Right ventricle myocardium superior (tissue), 1 donor: ENCODE measurements around the gene CLRN2. TPM values are rescaled to one million over a fixed set of nuclear protein-coding genes. Genes with fewer than 3 reads are reported as not detected.
A peak's percentile ranks its signal among the peaks of the same experiment; 100 is the strongest.

Experiments used
- ATAC-seq: fragments of 200-7000 bp; cut with Tn5 transposase; one replicate; pipeline ENCODE4 v1.9.1; 2020; ENCODE audit warnings: mild to moderate bottlenecking; ENCODE audit not compliant: poor library complexity
- DNase-seq: peaks from one replicate; pipeline ENCODE4 v3.0.0-alpha.2; 2020
- intact Hi-C: fragments of 100-400 bp; cut with DNase I; formaldehyde crosslinking; loops from one replicate; pipeline ENCODE4 v1.11.2; 2022
- long read RNA-seq: library from polyadenylated mRNA; unstranded; transcript quantifications from one replicate; pipeline ENCODE4 v2.0.0, GENCODE V29; 2021
- total RNA-seq: library from RNA; stranded (reverse); fragmentation: NEBNext Ultra II Directional; extraction: Animal tissue kit (Norgen Biotek cat#: 25700); gene quantifications from one replicate; pipeline ENCODE4 v1.2.1, GENCODE V29; 2021
- donor health status: DM: no; HTN: yes; CAD: no; lungs with severe emphysema.

CLRN2 gene, protein sequence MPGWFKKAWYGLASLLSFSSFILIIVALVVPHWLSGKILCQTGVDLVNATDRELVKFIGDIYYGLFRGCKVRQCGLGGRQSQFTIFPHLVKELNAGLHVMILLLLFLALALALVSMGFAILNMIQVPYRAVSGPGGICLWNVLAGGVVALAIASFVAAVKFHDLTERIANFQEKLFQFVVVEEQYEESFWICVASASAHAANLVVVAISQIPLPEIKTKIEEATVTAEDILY
- total RNA-seq: not detected
- long read RNA-seq: 0 reads

DNA sequence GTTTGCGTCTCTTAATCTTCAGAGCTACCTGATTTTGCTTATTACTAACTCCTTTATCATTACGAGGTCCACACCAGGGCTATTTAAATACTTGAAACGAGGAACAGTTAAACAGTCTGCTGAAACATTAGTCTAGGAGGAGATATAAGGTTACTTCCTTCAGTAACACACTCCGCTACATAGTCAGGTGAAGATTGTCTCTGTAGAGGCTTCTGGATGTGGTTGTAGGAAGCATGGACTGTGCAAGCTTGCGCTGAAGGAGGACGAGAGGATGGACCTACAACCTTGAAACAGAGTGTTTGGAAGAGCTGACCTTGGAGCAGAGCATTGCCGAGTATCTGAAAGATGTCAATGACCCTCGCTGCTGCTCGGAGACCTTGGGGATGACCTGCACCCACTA lies at the start of gene CLRN2:
Gene CLRN2 (plus strand): TSS at position 301 of the 400 bp plus-strand sequence. CDS start 102 bp downstream, outside the sequence.
- no peak for ATAC-seq
- DNase-seq: no peak
- intact Hi-C loops: no loop called here

DNA sequence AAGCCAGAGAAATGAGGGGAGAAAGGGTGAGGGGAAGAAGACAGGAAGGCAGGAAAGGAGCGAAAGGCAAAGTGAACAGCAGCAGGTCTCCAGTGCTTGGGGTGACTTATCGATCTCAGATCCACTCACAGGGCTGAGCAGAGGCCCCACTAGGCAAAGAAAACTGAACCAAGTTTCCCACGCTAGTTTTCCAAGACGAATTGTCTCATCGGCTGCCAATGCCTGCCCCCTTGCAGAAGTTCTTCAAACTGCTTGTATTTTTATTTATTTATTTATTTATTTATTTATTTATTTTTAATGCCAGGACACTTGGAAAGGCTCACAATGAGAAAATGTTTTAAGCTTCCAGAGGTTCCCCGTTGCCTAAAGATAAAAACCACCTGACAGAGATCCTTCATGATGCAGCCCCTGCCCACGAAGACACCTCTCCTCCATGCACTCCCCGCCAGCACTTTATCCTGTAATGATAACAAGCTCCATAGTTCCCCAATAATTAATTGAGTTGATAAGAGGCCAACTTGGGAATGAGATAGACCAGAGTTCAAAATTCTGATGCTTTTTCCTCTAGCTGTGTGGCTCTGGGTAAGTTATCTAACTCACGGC lies 46.2 kb upstream of the CLRN2 start:
- no peak for ATAC-seq
- intact Hi-C loops: no loop called here
- no peak for DNase-seq

GRCh38 chr4:17469931-17470674 lies 44.9 kb upstream of the CLRN2 start:
- DNase-seq (no peak), ATAC-seq (no peak)
- intact Hi-C loops: no loop called here

- intact Hi-C loops: no loop called here
- ATAC-seq (no peak), DNase-seq (no peak)
These were observed 39.5 kb upstream of the CLRN2 start for GRCh38 chr4:17475481-17475880.

GRCh38 chr4:17476853-17477252 lies 38.1 kb upstream of the CLRN2 start:
- intact Hi-C loops: no loop called here
- DNase-seq (no peak), ATAC-seq (no peak)

DNA sequence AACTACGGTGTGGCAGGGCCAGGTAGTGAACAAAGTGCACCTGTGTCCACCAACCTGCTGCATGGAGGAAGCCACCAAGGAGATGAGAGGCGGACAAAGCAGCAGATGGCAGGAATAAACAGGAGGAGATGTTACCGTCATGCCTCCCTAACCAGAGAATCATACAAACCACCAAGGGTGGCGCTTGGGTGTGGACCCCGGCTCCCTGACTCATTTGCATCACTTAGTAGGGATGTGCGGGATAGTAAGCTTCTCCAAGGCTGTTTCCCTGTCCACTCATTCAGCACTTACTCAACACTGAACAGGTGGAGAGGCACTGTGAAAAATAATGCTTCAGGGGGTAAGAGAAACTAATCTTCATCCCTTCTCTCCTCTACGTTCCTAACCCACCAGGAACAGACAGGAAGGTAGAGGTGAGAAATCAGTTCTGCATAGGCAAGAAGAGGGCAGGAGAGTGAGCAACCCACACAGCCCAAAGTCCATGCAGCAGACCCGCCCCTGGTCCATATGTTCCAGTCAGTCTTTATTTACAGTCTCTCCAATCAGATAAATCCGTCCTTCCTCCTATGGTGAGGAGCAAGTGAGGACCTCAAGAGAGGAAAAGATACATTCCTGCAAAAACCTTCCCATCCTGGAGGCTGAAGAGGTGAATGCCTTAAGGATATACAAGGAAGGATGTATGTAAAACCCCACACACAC lies 37.0 kb upstream of the CLRN2 start:
- ATAC-seq (no peak), DNase-seq (no peak)
- intact Hi-C loops: no loop called here

DNA sequence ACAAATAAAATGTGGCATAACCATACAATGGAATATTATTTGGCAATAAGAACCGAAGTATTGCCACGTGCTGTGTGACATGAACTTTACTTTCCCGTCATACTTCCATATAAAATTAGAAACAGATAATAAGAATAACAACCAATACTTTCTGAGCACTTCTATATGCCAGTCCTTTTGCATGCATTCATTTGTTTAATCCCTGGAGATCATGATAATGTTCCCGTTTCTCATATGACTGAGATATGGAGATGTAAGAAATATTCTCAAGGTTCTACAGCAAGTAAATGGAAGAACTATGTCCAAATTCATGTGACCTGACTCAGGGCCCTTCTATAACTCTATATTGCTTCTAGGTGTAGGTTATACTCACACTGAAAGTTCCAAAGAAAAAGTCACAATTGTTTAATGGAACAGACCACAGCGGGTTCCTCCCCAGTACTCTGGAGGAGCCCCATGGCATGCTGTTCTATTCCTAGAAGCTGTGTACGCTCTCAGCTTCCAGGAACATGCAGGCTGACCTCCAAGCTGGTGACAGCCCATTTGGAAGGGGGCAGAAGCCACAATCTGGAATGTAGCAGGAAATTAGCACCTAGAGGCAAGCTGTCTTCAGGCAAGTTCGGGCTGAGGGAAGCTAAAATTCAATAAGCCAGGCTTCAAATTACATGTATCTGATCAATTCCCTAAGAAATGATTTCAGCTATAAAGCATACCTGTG lies 34.6 kb upstream of the CLRN2 start:
- intact Hi-C loops: no loop called here
- no peak for ATAC-seq
- no peak for DNase-seq

- DNase-seq: no peak
- no peak for ATAC-seq
- intact Hi-C loops: no loop called here
These were observed 34.0 kb upstream of the CLRN2 start for GRCh38 chr4:17480955-17481354.

DNA sequence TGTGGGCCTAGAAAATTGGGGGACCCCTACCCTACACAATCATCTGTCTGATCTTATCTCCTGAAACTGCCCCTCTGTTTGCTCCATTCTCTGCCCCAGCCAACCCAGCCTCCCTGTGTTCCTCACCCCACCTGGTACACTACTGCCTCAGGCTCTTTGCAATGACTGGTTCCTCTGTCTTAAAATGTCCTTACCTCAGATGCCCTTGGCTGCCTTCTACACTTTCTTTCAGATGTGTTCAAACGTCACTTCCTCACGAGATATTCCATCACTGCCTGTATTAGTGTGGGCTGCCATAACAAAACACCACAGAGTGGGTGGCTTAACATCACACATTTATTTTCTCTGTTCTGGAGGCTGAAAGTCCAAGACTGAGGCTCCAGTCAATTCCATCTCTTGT lies 32.2 kb upstream of the CLRN2 start:
- intact Hi-C loops: no loop called here
- ATAC-seq (no peak), DNase-seq (no peak)

- intact Hi-C loops: no loop called here
These were observed 25.8 kb upstream of the CLRN2 start for GRCh38 chr4:17489123-17489522.

DNA sequence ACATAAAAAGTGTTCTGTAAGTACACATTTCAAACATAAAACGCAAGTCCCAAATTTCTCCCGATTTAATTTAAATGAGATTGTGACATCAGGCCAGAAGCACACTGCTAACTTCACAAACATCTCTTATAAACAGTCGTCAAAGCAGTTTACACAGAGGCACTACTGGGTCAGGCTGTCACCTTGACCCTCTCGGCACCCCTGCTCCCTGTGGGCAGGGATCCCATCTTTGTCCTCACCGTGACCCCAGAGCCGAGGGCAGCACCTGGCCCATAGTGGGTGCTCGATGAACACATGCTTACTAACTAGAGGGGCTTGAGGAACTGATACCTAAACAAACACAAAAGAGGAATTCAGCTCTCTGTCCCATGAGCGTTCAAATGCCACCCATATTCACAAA lies 25.2 kb upstream of the CLRN2 start:
- intact Hi-C loops: no loop called here
- no peak for ATAC-seq
- no peak for DNase-seq

More at GRCh38 chr4:17489123-17489522, 25.8 kb upstream of the CLRN2 start:
- no peak for ATAC-seq
- DNase-seq: no peak

DNA sequence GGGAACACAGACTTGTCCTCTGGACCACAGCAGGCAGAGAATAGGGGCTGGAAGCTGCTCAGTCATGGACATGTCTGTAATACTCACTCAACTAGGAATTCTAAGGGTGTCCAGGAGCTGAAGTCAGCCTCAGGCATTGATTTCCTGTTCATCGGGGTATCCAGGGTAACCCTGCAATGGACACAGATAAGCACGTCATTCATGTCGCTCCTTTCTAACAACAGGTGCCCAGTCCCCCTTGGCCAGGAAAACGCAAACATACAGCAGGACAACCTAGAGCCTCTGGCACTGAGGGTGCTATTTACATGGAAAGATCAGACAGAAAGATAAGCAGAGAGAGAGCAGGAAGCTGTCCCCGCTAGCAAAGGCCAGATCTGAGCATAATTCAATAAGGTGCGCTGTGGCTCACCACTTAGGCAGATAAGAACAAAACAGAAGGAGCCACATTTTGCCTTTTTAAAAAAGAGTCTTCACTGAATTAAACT lies 24.3 kb upstream of the CLRN2 start:
- no peak for ATAC-seq
- no peak for DNase-seq
- intact Hi-C loops: no loop called here

GRCh38 chr4:17491196-17491595 lies 23.8 kb upstream of the CLRN2 start:
- ATAC-seq (no peak), DNase-seq (no peak)
- intact Hi-C loops: no loop called here

DNA sequence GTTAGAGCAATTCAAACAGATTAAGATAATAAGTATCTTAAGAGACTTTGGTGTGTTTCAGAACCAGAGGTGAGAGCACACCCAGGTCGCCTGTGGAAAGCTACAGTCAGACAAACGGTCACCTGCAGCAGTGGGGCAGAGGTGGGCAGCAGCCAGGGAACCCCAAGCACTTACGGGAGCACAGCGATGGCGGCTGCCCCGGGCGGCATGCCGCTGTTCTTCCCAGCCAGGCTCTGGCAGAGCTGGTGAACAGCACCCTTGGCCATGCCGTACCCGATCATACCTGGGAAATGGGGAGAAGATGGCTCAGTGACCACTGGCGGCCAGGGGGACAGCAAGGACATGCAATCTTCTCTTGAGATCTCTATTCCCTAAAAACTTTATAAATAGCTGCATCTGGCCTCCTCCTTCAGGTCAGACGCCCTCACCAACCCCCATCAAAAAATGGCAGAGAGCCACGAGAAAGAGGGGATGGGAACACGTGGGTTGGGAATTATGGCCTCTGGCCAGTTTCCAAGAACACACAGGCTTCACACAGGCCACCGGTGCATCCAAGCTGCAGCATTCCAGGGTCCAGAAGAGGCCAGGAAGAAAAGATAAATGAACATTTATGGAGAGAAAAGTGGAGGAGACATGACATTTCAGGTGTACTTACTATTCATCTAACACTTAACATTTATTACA lies 22.8 kb upstream of the CLRN2 start:
- peak; percentile 25 for ATAC-seq
- no peak for DNase-seq
- intact Hi-C loops: no loop called here

- intact Hi-C loops: no loop called here
- DNase-seq (no peak), ATAC-seq (no peak)
These were observed 22.1 kb upstream of the CLRN2 start for GRCh38 chr4:17492876-17493275.

DNA sequence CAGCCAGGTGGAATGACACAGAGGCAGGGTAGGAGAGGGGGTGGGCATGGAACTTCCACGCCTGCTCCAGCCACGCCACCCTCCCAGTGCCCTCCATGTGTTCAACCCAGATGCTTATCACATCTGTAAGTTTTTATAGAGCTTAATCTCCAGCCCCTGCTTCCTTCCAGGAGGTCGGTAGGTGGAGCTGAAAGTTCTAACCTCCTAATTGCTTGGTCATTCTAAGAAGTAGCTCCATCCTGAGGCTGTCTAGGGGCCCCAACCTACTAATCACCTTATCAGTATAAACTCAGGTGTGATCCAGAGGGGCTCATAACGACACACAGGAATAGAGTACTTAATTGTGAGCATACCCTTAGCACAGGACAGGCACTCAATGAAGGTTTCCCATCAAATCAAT lies 21.3 kb upstream of the CLRN2 start:
- intact Hi-C loops: no loop called here
- DNase-seq: no peak
- no peak for ATAC-seq

DNA sequence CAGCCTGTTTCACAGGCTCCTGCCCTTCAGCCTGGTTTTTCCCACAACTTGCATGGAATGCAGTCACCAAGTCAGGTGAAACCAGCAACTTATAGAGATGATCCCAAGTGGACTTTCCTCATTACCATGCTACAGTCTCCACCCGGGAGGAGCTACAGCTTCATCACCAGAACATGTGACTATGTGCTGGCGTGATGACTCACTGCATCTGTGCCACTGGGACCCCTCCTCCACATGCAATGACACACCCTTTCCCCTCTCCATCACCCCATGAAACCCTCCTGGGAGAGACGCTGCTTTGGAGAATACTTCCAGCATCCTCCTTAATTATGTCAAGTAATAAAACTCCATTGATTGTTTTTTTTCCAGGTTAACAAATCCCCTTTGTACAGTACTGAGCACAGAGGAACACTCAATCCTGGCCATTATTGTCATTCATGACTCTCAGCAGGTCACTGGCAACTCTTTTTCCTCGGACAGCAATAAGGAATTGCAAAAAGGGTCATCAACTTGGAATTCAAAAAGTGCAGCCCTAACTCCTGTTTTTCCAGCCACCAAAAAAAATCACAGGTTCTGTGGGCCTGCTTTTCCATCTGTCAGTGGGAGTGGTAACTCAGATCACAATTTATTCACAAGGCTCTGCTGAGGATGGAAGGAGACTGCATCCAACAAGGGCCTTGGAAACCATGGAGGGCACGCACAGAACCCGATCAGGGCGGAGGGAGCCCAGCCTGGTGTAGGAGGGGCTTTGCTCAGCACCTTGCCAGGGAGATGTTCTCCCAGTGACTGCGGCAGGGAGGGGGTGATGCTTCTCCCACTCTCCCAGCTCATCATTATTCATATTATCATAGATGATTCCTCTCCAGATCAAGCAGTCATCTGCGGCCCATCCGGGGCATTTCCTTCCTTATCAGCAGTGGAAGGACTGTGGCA lies 20.4 kb upstream of the CLRN2 start:
- no peak for ATAC-seq
- intact Hi-C loops: no loop called here
- DNase-seq: no peak
